NCI-H526 (cell line): ENCODE measurements around the gene DYNC2H1.

Experiments used
- DNase-seq, 2 experiments: peaks; one replicate each; lab custom pipeline; 2025; lab: John Stamatoyannopoulos, UW

DYNC2H1 gene

DNA sequence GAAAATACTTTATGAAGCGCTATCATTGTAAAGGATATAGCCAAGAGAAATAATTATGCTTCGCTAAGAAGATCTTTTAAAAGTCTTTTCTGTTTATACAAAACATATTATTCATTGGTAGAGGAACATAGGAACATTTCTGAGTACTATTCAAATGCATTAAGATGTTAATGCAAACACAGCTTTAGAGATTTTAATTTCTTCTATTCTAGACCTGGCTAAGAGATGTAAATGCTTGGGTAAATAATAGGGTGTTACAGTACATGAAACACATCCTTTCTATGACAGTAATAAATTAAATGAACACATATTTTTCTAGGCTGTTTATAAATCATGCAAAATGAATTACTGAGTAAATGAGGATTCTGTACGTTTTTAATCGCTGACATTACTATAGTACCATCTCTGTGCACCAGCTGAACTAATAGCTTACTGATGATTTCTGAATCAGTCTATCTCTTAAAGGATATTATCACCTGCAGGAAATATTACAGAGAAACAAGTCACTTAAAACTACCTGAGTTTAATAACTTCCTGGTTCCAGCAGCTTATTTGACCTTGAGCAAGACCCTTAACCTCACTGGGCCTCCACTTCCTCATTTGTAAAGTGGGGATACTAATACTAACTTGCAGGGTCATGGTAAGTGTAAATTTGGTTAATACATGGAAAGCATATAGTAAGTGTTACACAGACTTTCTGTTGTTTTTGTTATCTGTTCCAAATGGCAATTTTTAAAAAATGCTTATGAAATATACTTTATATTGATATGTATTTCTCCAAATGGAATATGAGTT, 344.9 kb downstream of the DYNC2H1 start:
- peak; percentile 32 to 47 for DNase-seq

DNA sequence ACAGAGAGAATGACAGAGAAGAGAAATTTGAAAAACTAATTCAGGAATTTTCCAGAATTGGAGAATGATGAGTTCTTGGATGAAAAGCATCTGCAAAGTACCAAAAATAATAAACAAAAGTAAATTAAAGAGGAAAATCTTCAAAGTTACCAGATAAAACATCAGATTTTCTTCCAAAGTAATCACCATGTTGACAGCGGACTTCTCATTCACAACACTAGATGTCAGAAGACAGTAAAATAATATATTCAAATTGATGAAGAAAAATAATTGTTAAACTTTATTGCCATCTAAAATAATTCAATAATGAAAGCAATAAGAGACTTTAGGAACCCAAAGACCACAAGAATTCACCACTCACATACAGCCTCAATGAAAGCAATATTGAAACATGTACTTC, 355.2 kb downstream of the DYNC2H1 start:
- no peak for DNase-seq

DNA sequence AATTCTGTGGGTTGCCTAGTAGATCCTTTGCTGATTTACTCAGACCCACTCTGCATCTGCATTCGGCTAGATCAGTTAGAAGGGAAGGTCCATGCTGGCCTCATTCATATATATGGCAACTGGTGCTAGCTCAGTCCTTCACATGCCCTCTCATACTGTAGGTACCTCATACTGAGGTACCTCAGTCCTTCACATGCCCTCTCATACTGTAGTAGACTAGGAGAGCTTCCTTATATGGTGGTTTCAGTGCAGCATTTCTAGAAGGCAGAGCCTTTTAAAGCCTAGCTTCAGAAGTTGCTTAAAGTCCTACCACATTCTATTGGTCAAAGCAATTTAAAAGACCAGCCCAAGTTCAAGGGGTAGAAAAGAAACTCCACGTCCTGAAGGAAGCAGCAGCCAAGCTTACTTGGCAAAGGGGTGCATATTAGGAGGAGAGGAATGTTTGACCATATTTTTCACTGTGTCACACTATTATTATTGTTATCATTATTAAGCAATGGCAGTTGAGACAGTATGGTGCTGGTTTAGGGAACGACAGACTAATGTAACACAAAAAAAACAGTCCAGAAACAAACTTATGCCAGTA, 356.4 kb downstream of the DYNC2H1 start:
- DNase-seq, result no peak

DNA sequence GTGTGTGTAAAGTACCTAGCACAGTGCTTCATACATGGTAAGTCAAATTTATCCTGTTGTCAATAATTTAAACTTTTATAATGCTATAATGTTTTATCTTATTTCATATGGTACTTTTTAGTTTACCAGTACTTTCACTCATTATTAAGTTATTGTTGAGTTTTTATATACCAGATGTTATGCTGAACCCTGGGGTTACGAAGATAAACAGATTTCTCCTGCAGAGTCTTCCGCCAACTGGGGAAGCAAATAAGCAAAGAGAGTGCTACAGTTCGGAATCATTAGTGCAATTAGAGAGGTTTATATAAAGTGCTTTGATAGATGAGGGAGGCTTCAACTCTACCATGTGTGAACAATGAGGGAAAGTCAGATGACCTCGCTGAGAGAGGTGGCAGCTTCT, 362.3 kb downstream of the DYNC2H1 start:
- DNase-seq, result no peak

DNA sequence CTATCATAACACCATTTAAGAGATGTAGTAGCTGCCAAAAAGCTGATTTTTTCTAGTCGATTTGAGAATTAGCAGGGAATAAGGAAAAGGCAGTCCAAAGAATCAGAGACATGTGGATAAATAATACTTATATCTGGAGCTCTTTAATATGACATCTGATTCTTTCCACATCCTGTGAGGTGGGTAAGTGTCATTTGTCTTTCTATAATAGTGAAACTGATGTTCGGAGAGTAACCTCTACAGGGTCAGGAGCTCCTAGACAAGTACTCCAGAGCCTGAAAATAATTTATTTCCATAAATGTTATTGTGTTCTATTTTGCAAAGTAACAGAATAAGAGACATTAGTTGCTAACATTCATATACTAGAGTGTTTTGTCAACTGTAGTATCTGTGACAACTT, 367.6 kb downstream of the DYNC2H1 start:
- no peak for DNase-seq

DNA sequence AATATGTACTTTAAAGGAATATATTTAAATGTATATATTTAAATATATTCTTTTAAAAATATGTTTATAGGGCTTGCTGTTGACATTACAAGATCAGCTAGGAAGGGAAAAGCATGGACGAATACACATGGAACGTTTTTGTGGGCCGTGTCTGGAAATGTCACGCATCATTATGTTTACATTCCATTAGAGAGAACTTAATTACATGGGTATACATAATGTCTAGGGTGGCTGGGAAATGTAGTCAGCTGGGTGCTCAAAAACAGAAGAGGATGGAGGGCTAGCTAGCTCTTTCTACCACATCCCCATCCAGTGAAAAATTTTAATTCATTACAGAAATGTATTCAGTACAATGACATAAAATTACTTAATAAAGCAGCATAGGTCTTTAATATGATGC, 371.2 kb downstream of the DYNC2H1 start:
- peak; percentile 39 to 53 for DNase-seq

DNA sequence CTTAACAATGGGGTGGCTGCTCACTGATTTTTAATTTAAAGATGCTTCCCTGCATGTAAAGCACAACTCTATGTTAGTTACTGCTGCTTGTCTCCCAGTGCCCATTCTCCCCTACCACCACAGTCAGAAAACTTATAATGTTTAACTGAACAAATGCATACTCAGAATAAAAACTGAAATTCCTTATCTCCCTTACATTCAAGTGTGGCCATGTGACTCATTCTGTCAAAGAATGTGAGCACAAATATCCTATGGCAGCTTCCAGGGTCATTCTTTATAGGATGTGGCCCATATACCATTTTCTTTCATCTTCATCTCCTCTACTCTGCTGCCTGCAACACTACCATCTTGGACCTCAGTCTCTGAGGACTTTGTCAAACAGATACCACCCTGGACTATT, 374.8 kb downstream of the DYNC2H1 start:
- no peak for DNase-seq

DNA sequence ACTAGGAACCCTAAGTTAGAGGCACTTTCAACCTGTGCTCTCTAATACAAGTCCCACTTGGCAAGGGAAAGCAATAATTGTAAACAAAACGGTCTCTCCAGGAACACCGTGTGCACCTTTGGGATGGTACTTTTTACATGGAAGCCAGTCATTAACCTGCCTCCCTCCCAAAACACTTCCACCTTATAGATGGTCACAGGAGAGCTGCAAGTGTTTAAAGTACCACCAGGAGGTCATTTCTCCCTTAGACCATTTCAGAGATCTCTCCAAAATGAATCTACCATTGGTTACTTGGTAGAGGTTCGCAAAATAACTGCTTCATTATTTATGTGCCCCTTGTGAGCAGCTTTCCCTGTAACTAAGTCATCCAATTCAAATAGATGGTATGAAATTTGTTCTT, 375.3 kb downstream of the DYNC2H1 start:
- no peak for DNase-seq

DNA sequence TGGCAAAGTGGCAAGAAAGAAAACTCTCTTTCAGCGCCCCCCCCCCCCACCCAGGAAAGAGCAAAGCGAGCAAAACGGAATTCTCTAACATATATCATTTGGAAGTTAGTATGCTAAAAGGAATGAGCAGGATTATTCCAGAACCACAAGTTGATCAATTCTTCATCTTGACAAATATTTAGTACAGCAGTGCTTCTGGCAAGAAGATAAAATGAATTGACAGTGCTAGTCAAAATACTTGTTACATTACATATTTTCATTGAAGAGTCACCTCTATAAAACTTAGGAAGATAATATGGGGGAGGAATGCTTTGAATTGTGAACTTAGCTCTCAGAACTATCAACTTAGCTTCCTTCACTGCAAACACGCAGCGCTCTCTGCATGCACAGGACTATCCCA, 377.4 kb downstream of the DYNC2H1 start:
- DNase-seq, result no peak

DNA sequence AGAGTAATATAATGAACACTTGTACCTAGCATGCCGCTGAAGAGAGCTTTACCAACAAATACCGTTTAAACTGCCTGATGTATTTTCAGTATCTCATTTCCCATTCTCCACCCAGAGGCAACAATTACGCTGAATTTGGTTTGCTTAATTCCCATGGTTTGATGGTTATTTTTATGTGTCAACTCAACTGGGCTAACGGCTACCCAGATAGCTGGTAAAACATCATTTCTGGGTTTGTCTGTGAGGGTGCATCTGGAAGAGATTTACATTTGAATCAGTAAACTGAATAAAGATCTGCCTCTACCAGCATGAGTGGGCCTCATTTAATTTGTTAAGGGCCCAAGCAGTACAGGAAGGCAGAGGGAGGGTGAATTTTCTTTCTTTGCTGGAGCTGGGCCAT, 377.9 kb downstream of the DYNC2H1 start:
- DNase-seq, result no peak

DNA sequence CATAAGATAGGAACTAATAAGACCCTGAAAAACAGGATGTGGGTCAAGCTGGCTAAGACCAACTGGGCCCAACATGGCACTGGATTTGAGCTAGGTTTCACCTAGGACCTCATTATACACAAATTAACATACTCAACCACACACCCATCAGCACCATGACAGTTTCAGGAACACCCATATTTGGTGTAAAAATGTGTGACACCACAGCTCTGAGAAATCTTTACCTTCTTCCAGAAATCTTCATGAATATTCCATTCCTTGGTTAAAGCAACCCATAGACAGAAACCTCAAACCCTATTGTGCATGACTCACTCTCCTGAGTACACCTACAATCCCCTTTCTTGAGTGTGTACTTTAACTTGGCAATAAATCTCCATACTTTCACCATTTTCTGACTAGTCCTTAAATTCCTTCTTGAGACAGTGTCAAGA, 378.8 kb downstream of the DYNC2H1 start:
- DNase-seq, result no peak

DNA sequence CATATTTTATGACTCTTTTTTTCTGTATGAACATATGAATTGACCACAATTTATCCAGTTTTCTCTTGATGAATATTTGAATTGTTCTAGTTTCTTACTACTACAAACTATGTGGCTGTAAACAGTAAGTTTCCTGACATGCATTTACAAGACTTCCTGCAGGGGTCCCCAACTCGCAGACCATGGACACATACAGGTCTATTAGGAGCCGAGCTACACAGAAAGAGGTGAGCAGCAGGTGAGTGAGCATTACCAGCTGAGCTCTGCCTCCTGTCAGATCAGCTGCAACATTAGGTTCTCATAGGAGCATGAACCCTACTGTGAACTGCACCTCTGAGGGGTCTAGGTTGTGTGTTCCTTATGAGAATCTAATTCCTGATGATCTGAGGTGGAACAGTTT, 379.4 kb downstream of the DYNC2H1 start:
- DNase-seq, result no peak

DNA sequence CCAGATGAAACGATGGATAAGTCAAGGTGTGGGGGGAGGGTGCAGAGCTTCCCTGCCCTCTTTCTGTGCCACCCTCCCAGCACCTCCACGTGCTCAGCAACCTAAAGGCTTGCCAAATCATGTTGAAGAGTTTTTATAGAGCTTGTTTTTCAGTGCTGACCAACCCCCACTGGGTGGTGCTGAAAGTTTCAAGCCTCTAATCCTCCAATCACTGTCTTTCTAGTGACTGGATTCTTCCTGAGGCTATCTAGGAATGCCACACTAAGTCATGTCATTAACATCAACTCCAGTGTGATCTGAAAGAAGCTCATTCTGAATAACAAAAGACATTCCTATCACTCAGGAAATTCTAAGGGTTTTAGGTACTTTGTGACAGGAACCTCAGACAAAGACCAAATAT, 382.6 kb downstream of the DYNC2H1 start:
- DNase-seq, result no peak

DNA sequence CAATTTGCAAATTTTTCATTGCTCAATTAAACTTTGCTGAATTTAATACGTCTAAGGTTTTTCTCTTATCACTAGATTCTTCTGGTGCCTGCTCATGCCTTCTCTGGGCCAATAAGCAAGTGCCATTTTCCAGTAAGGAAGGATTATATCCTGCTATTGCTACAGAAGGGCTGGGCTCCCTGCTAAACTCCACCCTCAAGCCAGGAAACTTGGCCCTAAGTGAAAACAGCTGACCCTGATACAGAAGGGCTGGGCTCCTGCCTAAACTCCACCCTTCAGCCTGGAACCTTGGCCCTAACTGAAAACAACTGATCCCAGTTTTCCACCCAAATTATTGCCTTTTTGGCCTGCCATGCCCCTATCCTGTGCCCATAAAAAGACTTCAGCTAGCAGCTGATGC, 385.3 kb downstream of the DYNC2H1 start:
- DNase-seq, result no peak

DNA sequence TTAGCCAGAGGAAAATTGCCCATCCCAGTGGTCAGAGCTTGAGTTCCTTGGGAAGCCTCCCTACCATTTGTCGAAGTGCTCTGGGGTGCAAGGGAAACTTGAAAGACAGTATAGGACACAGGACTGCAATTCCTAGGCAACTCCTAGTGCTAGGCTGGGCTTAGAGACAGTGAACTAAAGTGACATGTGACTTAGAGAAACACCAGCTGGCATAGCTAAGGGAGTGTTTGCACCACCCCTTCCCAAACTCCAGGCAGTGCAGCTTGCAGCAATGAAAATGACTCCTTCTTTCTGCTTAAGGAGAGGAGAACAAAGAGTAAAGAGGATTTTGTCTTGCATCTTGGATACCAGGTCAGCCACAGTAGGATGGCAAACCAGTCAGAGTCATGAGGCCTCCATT, 388.0 kb downstream of the DYNC2H1 start:
- no peak for DNase-seq

DNA sequence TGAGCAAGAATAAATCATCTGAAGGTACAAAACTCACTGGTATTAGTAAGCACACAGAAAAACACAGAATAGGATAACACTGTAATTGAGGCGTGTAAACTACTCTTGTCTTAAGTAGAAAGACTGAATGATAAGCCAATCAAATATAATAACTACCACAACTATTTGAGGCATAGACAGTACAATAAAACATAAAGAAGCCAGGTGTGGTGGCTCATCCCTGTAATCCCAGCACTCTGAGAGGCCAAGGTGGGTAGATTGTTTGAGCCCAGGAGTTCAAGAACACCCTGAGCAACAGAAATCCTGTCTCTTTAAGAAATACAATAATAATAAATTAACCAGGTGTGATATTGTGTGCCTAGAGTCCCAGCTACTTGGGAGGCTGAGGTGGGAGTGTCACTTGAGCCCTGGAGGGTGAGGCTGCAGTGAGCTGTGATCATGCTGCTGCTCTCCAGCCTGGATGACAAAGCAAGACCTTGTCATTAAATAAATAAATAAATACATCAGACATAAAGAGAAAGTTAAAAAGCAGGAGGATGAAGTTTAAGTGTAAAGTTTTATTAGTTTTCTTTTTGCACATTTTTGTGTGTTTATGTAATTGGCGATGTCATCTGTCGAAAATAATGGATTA, 390.6 kb downstream of the DYNC2H1 start:
- DNase-seq, result no peak

DNA sequence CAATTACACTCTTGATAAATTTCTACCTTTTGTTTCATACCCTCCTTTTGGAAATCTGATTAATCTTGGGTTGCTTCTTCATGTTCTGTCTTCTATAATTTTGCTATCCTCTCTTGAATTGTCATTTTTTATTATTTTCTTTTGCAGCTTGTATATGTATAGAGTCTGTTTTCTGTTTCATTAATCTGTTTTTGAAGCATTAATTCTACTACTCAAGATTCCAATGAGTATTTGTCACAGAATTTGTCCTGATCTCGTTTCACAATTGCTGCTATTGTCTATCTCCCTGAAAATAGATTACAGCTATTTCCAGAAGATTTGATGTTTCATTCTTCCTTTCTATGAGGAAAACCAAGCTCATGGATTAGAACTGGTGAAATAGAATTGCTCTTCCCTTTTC, 406.1 kb downstream of the DYNC2H1 start:
- no peak for DNase-seq

DNA sequence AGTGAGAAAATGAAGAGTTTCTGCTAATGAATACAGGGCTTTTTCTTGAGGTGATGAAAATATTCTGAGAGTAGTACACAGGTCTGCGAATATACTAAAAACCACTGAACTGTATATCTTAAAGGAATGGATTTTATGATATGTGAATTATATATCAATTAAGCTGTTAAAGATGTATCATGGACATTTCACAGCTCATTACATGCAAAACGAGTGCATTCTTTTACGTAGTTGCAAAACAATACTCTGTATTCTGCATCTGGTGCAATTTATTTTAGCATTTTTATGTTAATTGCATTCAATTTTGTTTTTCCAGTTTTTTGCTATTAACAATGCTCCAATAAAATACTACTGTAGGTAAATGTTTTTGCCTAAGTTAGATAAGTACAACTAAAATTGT, 411.6 kb downstream of the DYNC2H1 start:
- DNase-seq, result no peak

DNA sequence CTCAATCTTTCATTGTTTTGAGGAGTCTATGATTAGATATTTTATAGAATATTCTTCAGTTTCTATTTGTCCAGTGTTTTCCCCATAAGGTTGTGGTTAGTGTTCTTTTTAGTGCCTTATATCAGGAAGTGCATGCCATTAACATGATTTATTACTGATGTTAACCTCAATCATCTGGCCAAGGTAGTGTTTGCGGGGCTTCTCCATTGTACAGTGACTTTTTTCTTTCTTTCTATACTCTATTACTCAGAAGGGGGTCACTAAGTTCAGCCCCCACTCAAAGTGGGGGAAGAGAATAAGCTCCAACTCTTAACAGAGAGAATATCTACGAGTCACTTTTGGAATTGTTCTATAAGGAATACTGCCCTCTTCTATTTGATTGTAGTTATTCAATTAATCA, 415.8 kb downstream of the DYNC2H1 start:
- no peak for DNase-seq

DNA sequence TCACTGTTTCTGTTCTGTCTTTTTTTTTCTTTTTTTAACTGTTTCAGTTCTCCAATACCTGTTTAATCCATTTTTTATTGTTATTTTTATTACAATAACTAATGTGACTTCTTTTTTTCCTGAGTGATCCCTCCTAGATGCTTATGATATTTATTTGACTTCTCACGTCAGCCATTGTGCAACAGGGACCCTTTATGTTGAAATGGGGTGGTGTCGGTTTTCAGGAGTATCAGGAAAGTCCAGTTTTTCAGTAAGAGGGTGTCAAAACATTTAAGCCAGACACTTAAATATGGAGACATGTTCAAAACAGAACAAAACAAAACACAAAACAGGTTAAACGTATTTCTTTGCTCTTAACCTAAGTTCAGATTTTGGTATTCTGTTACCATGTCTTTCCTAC, 418.8 kb downstream of the DYNC2H1 start:
- DNase-seq, result no peak

DNA sequence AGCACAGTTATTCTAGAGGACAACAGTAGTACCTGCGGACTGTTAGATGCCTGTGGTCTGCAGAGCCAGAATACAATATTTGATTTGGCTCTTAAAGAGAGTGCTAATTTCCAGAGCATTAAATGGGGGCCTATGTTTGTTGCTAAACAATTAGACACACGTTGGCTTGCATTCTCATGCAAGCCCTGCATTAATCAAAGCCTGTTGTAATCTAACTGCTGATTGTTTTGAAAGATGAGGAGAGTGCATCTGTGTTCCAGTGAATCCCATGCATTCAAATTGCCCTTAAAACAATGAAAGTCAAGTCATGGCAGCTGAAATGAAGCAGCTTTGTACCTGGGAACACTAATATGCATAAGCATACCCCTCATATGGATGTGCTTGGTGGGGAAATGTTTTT, 419.4 kb downstream of the DYNC2H1 start:
- DNase-seq, result no peak

DNA sequence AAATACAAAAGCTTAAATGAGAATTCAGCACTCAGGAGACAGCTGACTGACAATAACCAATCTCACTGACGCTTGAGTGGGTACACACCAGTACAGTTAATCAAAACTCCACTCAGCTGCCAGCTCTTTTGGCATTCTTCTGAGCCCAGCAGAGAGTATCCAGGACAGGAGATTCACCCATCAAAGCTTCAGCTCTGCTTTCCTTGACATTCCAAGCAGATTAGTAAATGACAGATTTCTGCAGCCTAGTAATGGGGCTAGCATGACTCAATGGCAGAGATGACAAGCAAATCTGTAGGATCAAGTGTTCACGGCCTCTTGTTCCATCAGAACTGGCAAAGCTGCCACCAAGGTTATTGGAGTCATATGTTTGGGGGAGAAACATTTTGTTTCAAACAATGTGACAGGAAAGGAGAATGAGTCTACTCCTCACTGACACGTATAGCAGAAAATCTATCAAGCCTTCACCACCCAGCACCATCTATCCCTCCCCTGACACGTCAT, 420.0 kb downstream of the DYNC2H1 start:
- no peak for DNase-seq
